Lung (tissue), 12 donors: ENCODE measurements around the gene CDS2. TPM values are rescaled to one million over a fixed set of nuclear protein-coding genes. Genes with fewer than 3 reads are reported as not detected.
A peak's percentile ranks its signal among the peaks of the same experiment; 100 is the strongest.

ENCODE experiments used
- ATAC-seq: fragments of 200-7000 bp; cut with Tn5 transposase; one replicate; pipeline ENCODE4 v1.9.1; 2020; ENCODE audit warnings: moderate number of reproducible peaks; ENCODE audit not compliant: insufficient read depth, low FRiP score
- DNase-seq, 3 donors: peaks; one replicate each; pipeline ENCODE4 v3.0.0-alpha.2; 2013 to 2017
- H3K27ac ChIP-seq, 2 donors: one replicate each; pipeline ENCODE4 v1.5.1; 2013; ENCODE audit warnings: mild to moderate bottlenecking in 2 of 2, moderate library complexity in 2 of 2, control low read depth in 1 of 2, inconsistent platforms in 1 of 2, low read depth in 1 of 2, low read length in 1 of 2
- H3K27me3 ChIP-seq, 3 donors: one replicate each; pipeline ENCODE4 v1.5.1; 2013; ENCODE audit warnings: low read length in 2 of 3; ENCODE audit not compliant: control insufficient read depth in 3 of 3, insufficient read depth in 3 of 3
- H3K36me3 ChIP-seq, 4 donors: one replicate each; pipeline ENCODE4 v1.5.1; 2013; ENCODE audit warnings: low read length in 4 of 4, mild to moderate bottlenecking in 1 of 4, moderate library complexity in 1 of 4; ENCODE audit not compliant: control insufficient read depth in 4 of 4, insufficient read depth in 4 of 4
- H3K4me1 ChIP-seq, 5 donors: one replicate each; pipeline ENCODE4 v1.5.1; 2013; ENCODE audit warnings: low read length in 5 of 5, mild to moderate bottlenecking in 2 of 5, moderate library complexity in 1 of 5; ENCODE audit not compliant: control insufficient read depth in 5 of 5, insufficient read depth in 5 of 5
- H3K4me3 ChIP-seq: one replicate; pipeline ENCODE4 v1.5.1; 2013; ENCODE audit warnings: mild to moderate bottlenecking, control low read depth, moderate library complexity
- H3K9ac ChIP-seq, 2 donors: one replicate each; pipeline ENCODE4 v1.5.1; 2013; ENCODE audit warnings: low read length in 2 of 2, control low read depth in 1 of 2; ENCODE audit not compliant: insufficient read depth in 1 of 2
- H3K9me3 ChIP-seq, 4 donors: one replicate each; pipeline ENCODE4 v1.5.1; 2013; ENCODE audit warnings: low read length in 3 of 4, mild to moderate bottlenecking in 1 of 4, moderate library complexity in 1 of 4; ENCODE audit not compliant: control insufficient read depth in 4 of 4, insufficient read depth in 3 of 4
- CTCF ChIP-seq: IDR thresholded peaks from 2 replicates; pipeline ENCODE4 v1.5.1; 2012; ENCODE audit warnings: mild to moderate bottlenecking; ENCODE audit errors: control extremely low read depth, extremely low read depth
- WGBS, 2 donors: extraction: QIAGEN DNeasy Blood & Tissue Kit; methylation state at CpG; one replicate each; pipeline ENCODE4 v1.1.7; 2013; 5-methylcytosine and 5-hydroxymethylcytosine counted together
- polyA plus RNA-seq, 2 donors: library from polyadenylated mRNA; stranded (reverse); fragments of 200-250 nt; gene quantifications; one replicate each; pipeline ENCODE4 v1.2.1, GENCODE V29; 2013
- total RNA-seq, 2 donors: library from RNA; depleted of rRNA in 1 of 2; stranded (reverse); fragments of >200 nt in 1 of 2; gene quantifications; one replicate each; pipeline ENCODE4 v1.2.1, GENCODE V29; 2014 to 2021
- donor health status: control.
- donor health status: control.
- donor health status: Bipolar disorder and iron deficiency.
- donor health status: healthy.
- donor health status: DM: yes; HTN: yes; CAD: no.

The CDS2 gene
- total and polyA plus RNA-seq, 4 donors = 15.7 to 50.8 (median 37.0) TPM

GRCh38 chr20:5090191-5090590, 36.6 kb upstream of the CDS2 start:
- no peak for ATAC-seq
- no peak for TF ChIP-seq CTCF
- H3K9ac ChIP-seq = no peak overlapping the region

GRCh38 chr20:5091902-5092301, 34.9 kb upstream of the CDS2 start:
- no peaks in the 10 kb centered on the region for H3K9me3 ChIP-seq
- ATAC-seq (no peak), DNase-seq (no peak)
- no peaks in the 10 kb centered on the region for H3K27me3 ChIP-seq
- H3K9ac ChIP-seq = no peak overlapping the region
- WGBS, 2 donors = 76 to 89% methylated on average over 6 of the region's 6 CpGs
- TF ChIP-seq CTCF = no peak
- H3K4me3 ChIP-seq = no peak overlapping the region
- peaks cover 3 to 15% (median 9%) of the 10 kb centered on the region in 4 donors for H3K36me3 ChIP-seq
- H3K4me1 ChIP-seq = peaks cover 0 to 1% (median 0%) of the 10 kb centered on the region in 5 donors
- no peak overlapping the region for H3K27ac ChIP-seq

More at GRCh38 chr20:5090191-5090590, 36.6 kb upstream of the CDS2 start:
- 14 to 28% methylated on average over 4 of the region's 4 CpGs for WGBS, 2 donors
- Histone ChIP-seq H3K9me3 (no peaks in the 10 kb centered on the region), H3K36me3 (peaks cover 0 to 6% (median 4%) of the 10 kb centered on the region in 4 donors), H3K4me1 (peaks cover 0 to 1% (median 0%) of the 10 kb centered on the region in 5 donors), H3K27me3 (no peaks in the 10 kb centered on the region), H3K4me3 (no peak overlapping the region), H3K27ac (peak overlapping the region in 1 of 2 donors; percentile 63)
- peak in 2 of 3 donors; percentile 22 to 47 for DNase-seq

- no peak overlapping the region for H3K4me3 ChIP-seq
- no peak for TF ChIP-seq CTCF
- no peak overlapping the region for H3K27ac ChIP-seq
- H3K4me1 ChIP-seq = peaks cover 0 to 1% (median 0%) of the 10 kb centered on the region in 5 donors
- DNase-seq = no peak
- no peak for ATAC-seq
- 67 to 77% methylated on average over 4 of the region's 4 CpGs for WGBS, 2 donors
- H3K36me3 ChIP-seq = peaks cover 3 to 15% (median 11%) of the 10 kb centered on the region in 4 donors
- no peaks in the 10 kb centered on the region for H3K27me3 ChIP-seq
- no peak overlapping the region for H3K9ac ChIP-seq
- no peaks in the 10 kb centered on the region for H3K9me3 ChIP-seq
These were observed 34.0 kb upstream of the CDS2 start for GRCh38 chr20:5092765-5093339.

GRCh38 chr20:5095454-5095853, 31.4 kb upstream of the CDS2 start:
- Histone ChIP-seq H3K27me3 (no peaks in the 10 kb centered on the region), H3K36me3 (peaks cover 3 to 24% (median 16%) of the 10 kb centered on the region in 4 donors), H3K9ac (no peak overlapping the region), H3K9me3 (no peaks in the 10 kb centered on the region), H3K4me1 (peaks cover 0 to 2% (median 0%) of the 10 kb centered on the region in 5 donors), H3K27ac (no peak overlapping the region), H3K4me3 (no peak overlapping the region)
- no peak for TF ChIP-seq CTCF
- ATAC-seq = no peak
- 87 to 92% methylated on average over 3 of the region's 3 CpGs for WGBS, 2 donors
- no peak for DNase-seq
